Caco-2 (cell line): ENCODE data around the gene KLHL35. TPM values are rescaled to one million over a fixed set of nuclear protein-coding genes. Genes with fewer than 3 reads are reported as not detected.

ENCODE experiments used
- BruUV-seq: library from RNA; stranded (reverse); fragments of 400-500 nt; replicated peaks from 2 replicates; lab custom pipeline; 2021; lab: Mats Ljungman, UMichigan
- CTCF ChIA-PET: fragments of 300-600 bp; sonication (Branson Sonifier 250); formaldehyde crosslinking; loops from one replicate; lab custom pipeline; 2022; ENCODE audit warnings: antibody characterized with exemption; lab: Charles Lee
- POLR2A ChIA-PET: fragments of 300-600 bp; sonication (Branson Sonifier 250); formaldehyde crosslinking; loops from one replicate; lab custom pipeline; 2022; ENCODE audit warnings: antibody characterized with exemption; lab: Charles Lee
- DNase-seq, 2 experiments: peaks; one replicate each; pipeline versions ENCODE4 v3.0.0 to v3.0.0-alpha.2; 2020 to 2022
- H3K27me3 ChIP-seq: replicated peaks from 2 replicates; pipeline ENCODE4 v1.6.0; 2011; ENCODE audit warnings: low read length; ENCODE audit not compliant: control insufficient read depth, insufficient read depth
- H3K36me3 ChIP-seq: 2 replicates; pipeline ENCODE4 v1.5.1; 2011; ENCODE audit warnings: low read length; ENCODE audit not compliant: control insufficient read depth, insufficient read depth
- H3K4me1 ChIP-seq: fragments of 250-450 bp; sonication (Bioruptor Pico); 2 replicates; pipeline ENCODE4 v1.5.1; 2020; ENCODE audit warnings: mild to moderate bottlenecking
- H3K4me3 ChIP-seq: 2 replicates; pipeline ENCODE4 v1.5.1; 2011; ENCODE audit warnings: low read depth, mild to moderate bottlenecking, control low read depth, low read length
- H3K9me3 ChIP-seq: fragments of 250-450 bp; sonication (Bioruptor Pico); 2 replicates; pipeline ENCODE4 v1.5.1; 2020; ENCODE audit warnings: mild to moderate bottlenecking, moderate library complexity
- H3K27ac Mint-ChIP-seq: one replicate; pipeline ENCODE4 v1.8.0; 2022; ENCODE audit warnings: mixed read lengths; ENCODE audit not compliant: unreplicated experiment
- H3K27me3 Mint-ChIP-seq: one replicate; pipeline ENCODE4 v1.8.0; 2022; ENCODE audit warnings: mixed read lengths; ENCODE audit not compliant: insufficient read depth, unreplicated experiment
- H3K36me3 Mint-ChIP-seq: one replicate; pipeline ENCODE4 v1.8.0; 2022; ENCODE audit warnings: mild to moderate bottlenecking, mixed read lengths; ENCODE audit not compliant: insufficient read depth, unreplicated experiment
- H3K4me1 Mint-ChIP-seq: one replicate; pipeline ENCODE4 v1.8.0; 2022; ENCODE audit warnings: low read depth, mixed read lengths; ENCODE audit not compliant: unreplicated experiment
- H3K4me3 Mint-ChIP-seq: one replicate; pipeline ENCODE4 v1.8.0; 2022; ENCODE audit warnings: mild to moderate bottlenecking, moderate library complexity, mixed read lengths; ENCODE audit not compliant: unreplicated experiment
- H3K9me3 Mint-ChIP-seq: one replicate; pipeline ENCODE4 v1.8.0; 2022; ENCODE audit warnings: mixed read lengths; ENCODE audit not compliant: unreplicated experiment
- intact Hi-C: fragments of 100-400 bp; cut with micrococcal nuclease; formaldehyde crosslinking; loops from one replicate; pipeline ENCODE4 v1.10.0; 2022; ENCODE audit not compliant: unreplicated experiment
- total RNA-seq: library from RNA; stranded (reverse); gene quantifications from 2 replicates; pipeline ENCODE4 v1.2.3, GENCODE V29; 2022
- TF ChIP-seq, protein P1 (sequence below), 2 experiments: fragments of 200-600 bp in 1 of 2; IDR thresholded peaks; 1 replicate in 1 of 2; 2 replicates in 1 of 2; pipeline versions ENCODE4 v1.5.1 to v1.8.0; 2011 to 2022; ENCODE audit warnings: antibody characterized with exemption in 1 of 2, control low read depth in 1 of 2, inconsistent platforms in 1 of 2, low read depth in 1 of 2, low read length in 1 of 2, mild to moderate bottlenecking in 1 of 2, moderate library complexity in 1 of 2; ENCODE audit not compliant: insufficient read depth in 1 of 2, severe bottlenecking in 1 of 2, unreplicated experiment in 1 of 2

Gene KLHL35
- total RNA-seq, 1 experiment from 2014 or later, result 51.4 TPM

DNA sequence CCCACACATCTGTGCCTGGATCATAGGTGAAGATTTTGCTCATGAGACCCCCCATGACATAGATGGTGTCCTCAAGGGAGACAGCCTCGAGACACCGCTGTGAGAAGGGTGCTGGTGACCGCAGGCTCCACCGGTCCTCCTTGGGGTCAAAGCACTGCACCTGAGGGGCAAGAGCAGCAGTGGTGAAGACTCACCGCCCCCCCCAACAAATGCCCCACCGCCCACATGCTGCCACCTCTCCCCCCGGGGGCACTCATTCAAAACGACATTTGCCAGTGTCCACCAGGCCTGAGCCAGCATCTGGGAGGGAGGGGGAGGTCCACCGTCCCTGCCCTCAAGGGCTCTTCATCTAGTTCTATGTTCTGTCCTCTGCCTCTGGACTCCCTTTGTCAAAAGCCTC is 9.3 kb downstream of the KLHL35 start:
- Mint-ChIP-seq H3K36me3 (peaks cover 83% of the 10 kb centered on the region), H3K9me3 (no peaks in the 10 kb centered on the region), H3K4me3 (peak overlapping the region; percentile 66), H3K27ac (peak overlapping the region; percentile 92), H3K27me3 (no peaks in the 10 kb centered on the region), H3K4me1 (peaks cover 50% of the 10 kb centered on the region)
- no peaks in the 10 kb centered on the region for H3K27me3 ChIP-seq
- H3K9me3 ChIP-seq, result no peaks in the 10 kb centered on the region
- peaks cover 12% of the 10 kb centered on the region for H3K36me3 ChIP-seq
- ChIA-PET CTCF (interaction anchor here (1.3 to 2.5 kb wide), 2 partner anchors 8 to 27 kb away, joined by 6 to 12 read pairs; no protein-coding TSS in a partner anchor), POLR2A (no interaction called here)
- TF ChIP-seq, protein P1, sequence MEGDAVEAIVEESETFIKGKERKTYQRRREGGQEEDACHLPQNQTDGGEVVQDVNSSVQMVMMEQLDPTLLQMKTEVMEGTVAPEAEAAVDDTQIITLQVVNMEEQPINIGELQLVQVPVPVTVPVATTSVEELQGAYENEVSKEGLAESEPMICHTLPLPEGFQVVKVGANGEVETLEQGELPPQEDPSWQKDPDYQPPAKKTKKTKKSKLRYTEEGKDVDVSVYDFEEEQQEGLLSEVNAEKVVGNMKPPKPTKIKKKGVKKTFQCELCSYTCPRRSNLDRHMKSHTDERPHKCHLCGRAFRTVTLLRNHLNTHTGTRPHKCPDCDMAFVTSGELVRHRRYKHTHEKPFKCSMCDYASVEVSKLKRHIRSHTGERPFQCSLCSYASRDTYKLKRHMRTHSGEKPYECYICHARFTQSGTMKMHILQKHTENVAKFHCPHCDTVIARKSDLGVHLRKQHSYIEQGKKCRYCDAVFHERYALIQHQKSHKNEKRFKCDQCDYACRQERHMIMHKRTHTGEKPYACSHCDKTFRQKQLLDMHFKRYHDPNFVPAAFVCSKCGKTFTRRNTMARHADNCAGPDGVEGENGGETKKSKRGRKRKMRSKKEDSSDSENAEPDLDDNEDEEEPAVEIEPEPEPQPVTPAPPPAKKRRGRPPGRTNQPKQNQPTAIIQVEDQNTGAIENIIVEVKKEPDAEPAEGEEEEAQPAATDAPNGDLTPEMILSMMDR (IDR thresholded peaks at IDR 0.05; ENCODE audit: insufficient read depth in 1 of 2, low read depth in 1 of 2, low read length in 1 of 2, severe bottlenecking in 1 of 2, unreplicated experiment in 1 of 2), result no peak
- no peak overlapping the region for H3K4me3 ChIP-seq
- intact Hi-C loops, result loop anchor here (5.0 kb wide), 2 partner anchors 81 to 266 kb away; no protein-coding TSS in a partner anchor
- peaks cover 51% of the 10 kb centered on the region for H3K4me1 ChIP-seq
- BruUV-seq, result no TSS peak
- DNase-seq, result no peak

DNA sequence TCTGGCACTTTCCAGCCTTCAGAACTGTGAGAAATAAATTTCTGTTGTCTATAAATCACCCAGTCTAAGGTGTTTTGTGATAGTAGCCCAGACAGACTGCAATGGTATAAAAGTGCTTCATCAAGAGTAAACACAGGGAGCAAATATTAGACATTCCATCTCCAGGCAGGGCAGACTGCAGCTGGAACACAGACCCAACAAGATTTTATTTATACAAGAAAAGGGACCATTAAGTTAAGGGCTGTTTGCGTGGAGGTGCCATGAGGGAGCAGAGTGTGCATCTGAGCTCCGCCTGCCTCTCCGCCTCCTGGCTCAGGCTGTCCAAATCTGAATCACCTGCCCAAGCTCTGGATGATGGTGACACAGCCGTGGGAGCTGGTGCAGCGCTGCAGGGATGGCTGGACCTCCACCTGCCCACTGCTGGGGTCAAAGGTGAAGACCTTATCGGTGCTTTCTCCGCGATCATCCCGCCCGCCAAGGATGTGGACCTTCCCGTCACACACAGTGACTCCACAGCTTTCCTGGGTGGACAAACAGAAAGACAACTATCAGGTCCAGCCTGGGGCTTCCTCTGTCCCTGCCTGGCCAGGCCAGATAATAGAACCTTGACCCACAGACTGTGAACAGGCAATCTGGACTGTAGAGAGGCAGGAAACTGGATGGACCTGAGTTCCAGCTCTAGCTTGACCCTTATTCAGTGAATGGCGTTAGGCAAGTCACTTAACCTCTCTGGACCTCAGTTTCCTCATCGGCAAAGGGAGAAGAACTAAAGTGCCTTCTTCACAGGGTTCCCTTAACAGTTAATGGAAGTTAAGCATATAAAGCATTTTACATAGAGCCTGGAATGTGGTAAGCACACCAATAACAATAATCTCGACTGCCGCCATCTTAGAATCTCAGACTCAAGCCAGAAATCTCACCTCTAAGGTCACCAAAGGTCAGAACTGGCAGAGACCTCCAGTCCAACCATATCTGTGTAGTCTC is 10.5 kb downstream of the KLHL35 start:
- Mint-ChIP-seq H3K4me3 (peak overlapping the region; percentile 66), H3K4me1 (peaks cover 54% of the 10 kb centered on the region), H3K36me3 (peaks cover 80% of the 10 kb centered on the region), H3K9me3 (no peaks in the 10 kb centered on the region), H3K27me3 (no peaks in the 10 kb centered on the region), H3K27ac (peak overlapping the region; percentile 92)
- ChIA-PET POLR2A (interaction anchor here (0.6 to 1.5 kb wide), 12 partner anchors 9 to 364 kb away, joined by 3 to 12 read pairs (median 4); no protein-coding TSS in a partner anchor), CTCF (interaction anchor here (0.5 to 2.5 kb wide), 11 partner anchors 9 to 785 kb away, joined by 3 to 16 read pairs (median 5); no protein-coding TSS in a partner anchor)
- no peaks in the 10 kb centered on the region for H3K27me3 ChIP-seq
- TF ChIP-seq, protein P1 (IDR thresholded peaks at IDR 0.05; ENCODE audit: insufficient read depth in 1 of 2, low read depth in 1 of 2, low read length in 1 of 2, severe bottlenecking in 1 of 2, unreplicated experiment in 1 of 2), result no peak
- no peak overlapping the region for H3K4me3 ChIP-seq
- BruUV-seq, result TSS peak; percentile 44
- peak; percentile 97 to 98 for DNase-seq
- peaks cover 57% of the 10 kb centered on the region for H3K4me1 ChIP-seq
- intact Hi-C loops, result loop anchor here (1.0 to 5.0 kb wide), 5 partner anchors 8 to 265 kb away; no protein-coding TSS in a partner anchor
- H3K9me3 ChIP-seq, result no peaks in the 10 kb centered on the region
- peaks cover 14% of the 10 kb centered on the region for H3K36me3 ChIP-seq

DNA sequence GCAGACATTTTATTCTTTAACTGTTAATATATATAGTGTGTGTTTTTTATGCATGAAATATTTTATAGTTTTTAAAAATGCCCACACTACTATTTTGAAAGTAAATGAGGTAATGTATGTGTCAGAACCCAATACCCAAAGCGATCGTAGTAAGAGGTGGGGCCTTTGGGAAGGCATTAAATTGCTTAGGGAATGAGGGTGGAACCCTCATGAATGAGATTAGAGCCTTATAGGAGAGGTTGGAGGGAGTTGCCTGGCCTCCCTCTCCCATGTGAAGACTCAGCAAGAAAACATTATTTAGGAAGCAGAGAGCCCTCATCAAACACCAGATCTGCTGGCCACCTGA is 11.1 kb downstream of the KLHL35 start:
- ChIA-PET POLR2A (interaction anchor here (0.9 to 2.2 kb wide), 10 partner anchors 8 to 365 kb away, joined by 3 to 12 read pairs (median 5); no protein-coding TSS in a partner anchor), CTCF (interaction anchor here (0.7 to 2.5 kb wide), 8 partner anchors 10 to 786 kb away, joined by 3 to 16 read pairs (median 6); no protein-coding TSS in a partner anchor)
- Mint-ChIP-seq H3K4me3 (peak overlapping the region; percentile 66), H3K9me3 (no peaks in the 10 kb centered on the region), H3K4me1 (peaks cover 60% of the 10 kb centered on the region), H3K27ac (peak overlapping the region; percentile 92), H3K27me3 (no peaks in the 10 kb centered on the region), H3K36me3 (peaks cover 87% of the 10 kb centered on the region)
- TF ChIP-seq, protein P1 (IDR thresholded peaks at IDR 0.05; ENCODE audit: insufficient read depth in 1 of 2, low read depth in 1 of 2, low read length in 1 of 2, severe bottlenecking in 1 of 2, unreplicated experiment in 1 of 2), result no peak
- Histone ChIP-seq H3K9me3 (no peaks in the 10 kb centered on the region), H3K4me1 (peaks cover 63% of the 10 kb centered on the region), H3K36me3 (peaks cover 12% of the 10 kb centered on the region), H3K4me3 (no peak overlapping the region), H3K27me3 (no peaks in the 10 kb centered on the region)
- intact Hi-C loops, result loop anchor here (1.0 to 5.0 kb wide), 5 partner anchors 8 to 265 kb away; no protein-coding TSS in a partner anchor
- no peak for DNase-seq
- BruUV-seq, result no TSS peak
